Measurements from ENCODE around the gene STK40.

STK40 gene

GRCh38 chr1:36392836-36393235 lies 7.1 kb upstream of the STK40 start:
- Histone ChIP-seq H3K79me2 (ENCODE audit: low read length) (peaks cover 14% of the 10 kb centered on the region), H3K4me1 (ENCODE audit: low read length) (peaks cover 26% of the 10 kb centered on the region), H3K4me3 (ENCODE audit: low read length) (no peak overlapping the region), H3K9ac (ENCODE audit: low read length) (no peak overlapping the region), H3K4me2 (ENCODE audit: low read length) (no peak overlapping the region), H4K20me1 (ENCODE audit: insufficient read depth, low read length) (no peaks in the 10 kb centered on the region), H3K27me3 (ENCODE audit: low read depth, low read length) (no peaks in the 10 kb centered on the region), H3K36me3 (replicated peaks; ENCODE audit: low read depth, low read length) (peaks cover 6% of the 10 kb centered on the region), H2AFZ (ENCODE audit: low read depth, low read length) (no peak overlapping the region), H3K9me3 (ENCODE audit: insufficient read depth, low read length) (no peaks in the 10 kb centered on the region), H3K27ac (ENCODE audit: low read length) (no peak overlapping the region)
- TF ChIP-seq, protein P1, sequence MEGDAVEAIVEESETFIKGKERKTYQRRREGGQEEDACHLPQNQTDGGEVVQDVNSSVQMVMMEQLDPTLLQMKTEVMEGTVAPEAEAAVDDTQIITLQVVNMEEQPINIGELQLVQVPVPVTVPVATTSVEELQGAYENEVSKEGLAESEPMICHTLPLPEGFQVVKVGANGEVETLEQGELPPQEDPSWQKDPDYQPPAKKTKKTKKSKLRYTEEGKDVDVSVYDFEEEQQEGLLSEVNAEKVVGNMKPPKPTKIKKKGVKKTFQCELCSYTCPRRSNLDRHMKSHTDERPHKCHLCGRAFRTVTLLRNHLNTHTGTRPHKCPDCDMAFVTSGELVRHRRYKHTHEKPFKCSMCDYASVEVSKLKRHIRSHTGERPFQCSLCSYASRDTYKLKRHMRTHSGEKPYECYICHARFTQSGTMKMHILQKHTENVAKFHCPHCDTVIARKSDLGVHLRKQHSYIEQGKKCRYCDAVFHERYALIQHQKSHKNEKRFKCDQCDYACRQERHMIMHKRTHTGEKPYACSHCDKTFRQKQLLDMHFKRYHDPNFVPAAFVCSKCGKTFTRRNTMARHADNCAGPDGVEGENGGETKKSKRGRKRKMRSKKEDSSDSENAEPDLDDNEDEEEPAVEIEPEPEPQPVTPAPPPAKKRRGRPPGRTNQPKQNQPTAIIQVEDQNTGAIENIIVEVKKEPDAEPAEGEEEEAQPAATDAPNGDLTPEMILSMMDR (IDR thresholded peaks at IDR 0.05; ENCODE audit: low read depth, low read length): no peak
- TF ChIP-seq EZH2phosphoT487 (IDR thresholded peaks at IDR 0.05; ENCODE audit: low read depth): no peak

DNA sequence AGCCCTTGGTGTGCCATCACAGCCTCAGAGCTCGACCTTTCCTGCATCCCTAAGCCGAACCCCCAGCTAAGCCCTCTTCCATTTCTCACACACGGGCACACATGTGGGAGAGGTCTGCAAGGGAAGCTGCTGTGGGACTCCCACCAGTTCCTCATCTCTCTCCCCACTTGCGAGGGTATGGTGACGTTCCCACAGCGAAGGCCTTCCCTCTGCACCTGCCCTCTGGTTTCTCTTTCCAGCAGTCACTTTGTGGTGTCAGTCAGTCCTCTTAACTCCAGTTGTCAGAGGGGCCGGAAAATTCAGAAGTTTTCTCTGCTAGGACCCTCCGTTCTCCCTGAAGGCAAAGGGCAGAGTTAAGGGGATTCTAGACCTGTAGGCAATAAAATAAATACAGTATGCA lies 5.5 kb upstream of the STK40 start:
- Histone ChIP-seq H3K4me2 (ENCODE audit: low read length) (no peak overlapping the region), H3K79me2 (ENCODE audit: low read length) (peaks cover 2% of the 10 kb centered on the region), H2AFZ (ENCODE audit: low read depth, low read length) (no peak overlapping the region)

DNA sequence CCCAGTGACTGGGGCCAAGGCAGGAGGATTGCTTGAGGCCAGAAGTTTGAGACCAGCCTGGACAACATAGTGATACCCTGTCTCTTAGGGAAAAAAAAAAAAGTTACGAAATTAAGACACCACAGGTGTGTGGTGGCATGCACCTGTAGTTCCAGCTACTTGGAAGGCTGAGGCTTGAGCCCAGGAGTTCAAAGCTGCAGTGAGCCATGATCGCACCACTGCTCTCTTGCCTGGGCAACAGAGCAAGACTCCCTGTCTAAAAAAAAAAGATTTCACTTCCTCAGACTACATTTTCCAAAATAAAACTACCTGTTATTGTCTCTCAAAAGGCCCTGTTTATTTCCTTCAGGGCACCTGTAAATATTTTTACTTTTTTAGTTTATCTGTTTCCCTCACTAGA lies 4.7 kb upstream of the STK40 start:
- no peaks in the 10 kb centered on the region for H4K20me1 ChIP-seq (ENCODE audit: insufficient read depth, low read length)

More for the DNA sequence above, 5.5 kb upstream of the STK40 start:
- Histone ChIP-seq H3K27me3 (ENCODE audit: low read depth, low read length) (no peaks in the 10 kb centered on the region), H4K20me1 (ENCODE audit: insufficient read depth, low read length) (no peaks in the 10 kb centered on the region), H3K36me3 (replicated peaks; ENCODE audit: low read depth, low read length) (peaks cover 6% of the 10 kb centered on the region), H3K27ac (ENCODE audit: low read length) (no peak overlapping the region), H3K4me1 (ENCODE audit: low read length) (peaks cover 34% of the 10 kb centered on the region), H3K9ac (ENCODE audit: low read length) (no peak overlapping the region), H3K4me3 (ENCODE audit: low read length) (no peak overlapping the region), H3K9me3 (ENCODE audit: insufficient read depth, low read length) (no peaks in the 10 kb centered on the region)
- no peak for TF ChIP-seq EZH2phosphoT487 (IDR thresholded peaks at IDR 0.05; ENCODE audit: low read depth)
- TF ChIP-seq, protein P1 (IDR thresholded peaks at IDR 0.05; ENCODE audit: low read depth, low read length): no peak

GRCh38 chr1:36389999-36390398 lies 4.3 kb upstream of the STK40 start:
- Histone ChIP-seq H3K79me2 (ENCODE audit: low read length) (peaks cover 4% of the 10 kb centered on the region), H3K4me3 (ENCODE audit: low read length) (no peak overlapping the region), H3K9me3 (ENCODE audit: insufficient read depth, low read length) (no peaks in the 10 kb centered on the region), H3K27me3 (ENCODE audit: low read depth, low read length) (no peaks in the 10 kb centered on the region), H3K9ac (ENCODE audit: low read length) (no peak overlapping the region), H4K20me1 (ENCODE audit: insufficient read depth, low read length) (no peaks in the 10 kb centered on the region), H3K4me2 (ENCODE audit: low read length) (no peak overlapping the region), H3K27ac (ENCODE audit: low read length) (no peak overlapping the region), H2AFZ (ENCODE audit: low read depth, low read length) (no peak overlapping the region), H3K36me3 (replicated peaks; ENCODE audit: low read depth, low read length) (peaks cover 6% of the 10 kb centered on the region), H3K4me1 (ENCODE audit: low read length) (peaks cover 35% of the 10 kb centered on the region)
- TF ChIP-seq EZH2phosphoT487 (IDR thresholded peaks at IDR 0.05; ENCODE audit: low read depth): no peak
- TF ChIP-seq, protein P1 (IDR thresholded peaks at IDR 0.05; ENCODE audit: low read depth, low read length): no peak

More for the DNA sequence above, 4.7 kb upstream of the STK40 start:
- H3K36me3 ChIP-seq (replicated peaks; ENCODE audit: low read depth, low read length): peaks cover 6% of the 10 kb centered on the region
- TF ChIP-seq EZH2phosphoT487 (IDR thresholded peaks at IDR 0.05; ENCODE audit: low read depth): no peak
- TF ChIP-seq, protein P1 (IDR thresholded peaks at IDR 0.05; ENCODE audit: low read depth, low read length): no peak
- H3K4me2 ChIP-seq (ENCODE audit: low read length): no peak overlapping the region; the same call in 1 of the 2 replicates
- no peaks in the 10 kb centered on the region for H3K79me2 ChIP-seq (ENCODE audit: low read length)
- H3K27ac ChIP-seq (ENCODE audit: low read length): no peak overlapping the region
- H3K27me3 ChIP-seq (ENCODE audit: low read depth, low read length): no peaks in the 10 kb centered on the region
- H3K9ac ChIP-seq (ENCODE audit: low read length): no peak overlapping the region
- peaks cover 35% of the 10 kb centered on the region for H3K4me1 ChIP-seq (ENCODE audit: low read length)
- no peaks in the 10 kb centered on the region for H3K9me3 ChIP-seq (ENCODE audit: insufficient read depth, low read length)
- no peak overlapping the region for H3K4me3 ChIP-seq (ENCODE audit: low read length)
- H2AFZ ChIP-seq (ENCODE audit: low read depth, low read length): no peak overlapping the region
